Neural cell (in vitro differentiated cells): ENCODE data around the gene RPL22.

ENCODE experiments used
- MXI1 ChIP-seq: fragments of 450-650 bp; conservative IDR thresholded peaks from 2 replicates; pipeline ENCODE4 v1.6.1; 2014; ENCODE audit warnings: antibody characterized with exemption, mild to moderate bottlenecking; ENCODE audit not compliant: poor library complexity, severe bottlenecking
- TF ChIP-seq, protein P1 (sequence below): fragments of 450-650 bp; IDR thresholded peaks from 2 replicates; pipeline ENCODE4 v1.5.1; 2014; ENCODE audit warnings: antibody characterized with exemption, mild to moderate bottlenecking, moderate library complexity; ENCODE audit not compliant: poor library complexity, severe bottlenecking

DNA sequence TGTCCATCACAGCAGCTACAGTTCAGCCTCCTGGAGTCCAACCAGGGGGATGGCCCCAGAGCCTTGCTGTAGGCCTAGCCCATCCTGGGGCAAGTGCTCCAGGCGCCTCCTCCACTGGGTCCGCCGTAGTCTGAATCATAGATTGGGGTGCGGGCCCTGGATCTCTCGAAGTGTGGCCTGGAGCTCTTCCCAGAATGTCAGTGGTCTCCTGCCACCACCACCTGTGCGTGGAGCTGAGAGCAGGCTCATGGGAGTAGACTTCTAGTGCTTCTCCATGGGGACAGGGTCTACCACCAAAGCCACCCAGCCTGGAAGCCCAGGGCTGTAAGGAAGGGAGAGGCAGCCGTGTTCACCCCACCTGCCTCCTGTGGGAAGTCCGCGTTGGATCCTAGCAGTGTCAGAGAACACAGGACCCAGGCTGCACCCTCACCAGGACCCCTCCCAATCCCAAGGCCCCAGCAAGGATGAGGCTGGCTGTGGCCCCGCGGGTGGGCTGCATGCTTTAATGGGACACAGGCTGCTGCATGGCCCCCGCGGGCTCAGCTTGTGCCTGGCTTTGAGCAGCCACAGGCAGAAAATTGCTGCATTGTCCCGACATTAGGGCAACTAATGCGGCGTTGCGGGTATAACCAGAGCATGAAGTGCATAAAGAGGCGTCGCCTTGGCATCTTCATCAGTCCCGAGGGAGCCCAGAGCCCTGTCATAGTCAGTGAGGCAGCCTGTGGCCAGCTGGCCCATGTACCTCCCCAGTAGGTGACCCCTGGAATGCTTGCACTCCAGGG, 43.8 kb upstream of the RPL22 start:
- TF ChIP-seq, protein P1, sequence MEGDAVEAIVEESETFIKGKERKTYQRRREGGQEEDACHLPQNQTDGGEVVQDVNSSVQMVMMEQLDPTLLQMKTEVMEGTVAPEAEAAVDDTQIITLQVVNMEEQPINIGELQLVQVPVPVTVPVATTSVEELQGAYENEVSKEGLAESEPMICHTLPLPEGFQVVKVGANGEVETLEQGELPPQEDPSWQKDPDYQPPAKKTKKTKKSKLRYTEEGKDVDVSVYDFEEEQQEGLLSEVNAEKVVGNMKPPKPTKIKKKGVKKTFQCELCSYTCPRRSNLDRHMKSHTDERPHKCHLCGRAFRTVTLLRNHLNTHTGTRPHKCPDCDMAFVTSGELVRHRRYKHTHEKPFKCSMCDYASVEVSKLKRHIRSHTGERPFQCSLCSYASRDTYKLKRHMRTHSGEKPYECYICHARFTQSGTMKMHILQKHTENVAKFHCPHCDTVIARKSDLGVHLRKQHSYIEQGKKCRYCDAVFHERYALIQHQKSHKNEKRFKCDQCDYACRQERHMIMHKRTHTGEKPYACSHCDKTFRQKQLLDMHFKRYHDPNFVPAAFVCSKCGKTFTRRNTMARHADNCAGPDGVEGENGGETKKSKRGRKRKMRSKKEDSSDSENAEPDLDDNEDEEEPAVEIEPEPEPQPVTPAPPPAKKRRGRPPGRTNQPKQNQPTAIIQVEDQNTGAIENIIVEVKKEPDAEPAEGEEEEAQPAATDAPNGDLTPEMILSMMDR: no peak
- no peak for TF ChIP-seq MXI1
